GM21786 (cell line): ENCODE results near the gene TEKT3.

Source experiments
- ATAC-seq: cut with Tn5 transposase; IDR thresholded peaks from one replicate; pipeline ENCODE4 v1.9.1; 2021; ENCODE audit not compliant: unreplicated experiment

The TEKT3 gene

GRCh38 chr17:15341385-15341849 is at the start of gene TEKT3:
Gene TEKT3, minus strand, starts transcription at chr17:15341597. Its CDS starts 10,012 bp downstream, at chr17:15331585.
- ATAC-seq, result no peak

GRCh38 chr17:15388356-15389041 is 47.1 kb upstream of the TEKT3 start:
- ATAC-seq, result no peak

DNA sequence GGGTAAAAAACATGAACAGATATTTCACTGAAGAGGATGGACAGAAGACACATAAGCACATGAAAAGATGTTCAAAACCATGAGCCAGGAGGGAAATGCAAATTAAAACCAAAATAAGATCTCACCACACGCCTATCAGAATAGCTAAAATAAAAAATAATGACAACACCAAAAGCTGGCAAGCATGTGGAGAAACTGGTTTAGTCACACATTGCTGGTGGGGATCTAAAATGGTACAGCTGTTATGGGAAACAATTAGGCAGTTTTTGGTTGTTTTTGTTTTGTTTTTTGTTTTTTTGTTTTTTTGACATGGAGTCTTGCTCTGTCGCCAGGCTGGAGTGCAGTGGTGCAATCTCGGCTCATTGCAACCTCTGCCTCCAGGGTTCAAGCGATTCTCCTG is 44.7 kb upstream of the TEKT3 start:
- no peak for ATAC-seq

- no peak for ATAC-seq
These were observed 43.9 kb upstream of the TEKT3 start for GRCh38 chr17:15385305-15385704.

DNA sequence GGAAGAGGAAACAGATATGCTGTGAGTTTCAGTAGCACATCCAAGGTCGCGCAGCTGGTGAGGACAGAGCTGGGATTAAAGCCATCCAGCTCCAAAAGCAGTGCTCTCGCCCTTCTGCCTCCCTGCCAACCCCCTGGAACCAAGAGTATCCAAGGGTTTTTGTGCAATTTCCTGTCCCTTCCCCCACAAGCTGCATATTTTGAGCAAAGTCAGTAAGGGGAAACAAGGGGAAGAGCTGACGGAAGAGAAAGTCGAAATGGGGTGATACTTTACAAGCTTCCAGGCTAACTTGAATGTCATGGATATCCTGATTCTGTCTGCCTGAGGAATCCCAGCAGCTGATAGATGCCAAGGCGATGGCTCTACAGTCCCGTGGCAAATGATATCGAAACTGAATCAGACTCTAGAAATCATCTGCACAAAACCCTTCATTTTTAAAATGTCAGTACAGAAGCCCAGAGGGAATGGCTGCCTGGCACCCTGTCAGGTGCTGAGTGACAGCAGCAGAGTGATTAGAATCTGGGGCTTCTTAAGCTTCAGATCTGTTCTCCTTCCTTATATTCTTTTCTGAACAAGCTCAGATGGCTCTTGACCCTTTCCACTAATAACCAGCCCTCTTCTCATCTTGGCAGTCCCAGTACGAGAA is 42.9 kb upstream of the TEKT3 start:
- ATAC-seq, result no peak

DNA sequence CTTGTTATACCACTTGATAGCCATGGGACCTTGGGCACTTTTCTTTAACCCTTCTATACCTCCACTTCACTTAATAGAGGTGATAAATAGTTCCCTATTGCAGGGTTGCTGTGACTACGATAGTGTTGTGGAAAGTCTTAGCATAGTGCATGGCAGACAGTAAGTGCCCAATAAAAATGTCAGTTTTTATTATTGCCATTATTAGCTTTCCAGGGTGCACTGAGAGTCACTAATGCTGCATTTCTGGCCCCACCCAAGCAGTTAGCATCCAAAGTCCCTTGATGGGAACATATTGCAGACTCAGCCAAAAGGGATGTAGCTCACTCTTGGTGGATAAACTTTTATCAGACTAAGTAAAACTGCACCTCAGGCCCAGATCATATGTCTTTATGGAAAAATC is 41.5 kb upstream of the TEKT3 start:
- ATAC-seq, result no peak

- ATAC-seq, result no peak
These were observed 40.3 kb upstream of the TEKT3 start for GRCh38 chr17:15381707-15382106.

GRCh38 chr17:15380446-15380845 is 39.0 kb upstream of the TEKT3 start:
- ATAC-seq, result no peak

GRCh38 chr17:15379659-15380058 is 38.3 kb upstream of the TEKT3 start:
- ATAC-seq, result no peak

GRCh38 chr17:15378243-15378642 is 36.8 kb upstream of the TEKT3 start:
- no peak for ATAC-seq

DNA sequence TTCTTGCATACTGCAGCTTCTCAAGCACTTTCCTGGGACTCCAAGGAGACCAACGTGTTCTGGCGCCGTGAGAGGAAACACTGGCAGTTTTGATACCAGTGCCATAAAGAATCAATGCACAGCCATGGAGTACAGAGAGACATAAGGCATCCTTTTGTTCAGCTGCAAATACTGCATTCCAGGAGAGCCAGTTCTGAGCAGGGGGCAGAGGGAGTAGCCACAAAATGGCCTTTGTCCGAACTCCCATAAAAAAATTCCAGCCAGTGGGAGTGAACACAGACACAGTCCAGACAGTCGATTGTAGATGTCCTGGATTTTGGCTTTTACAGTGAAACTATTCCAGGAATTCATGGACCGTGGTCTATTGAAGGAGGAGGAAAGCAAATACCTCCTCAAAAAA is 36.2 kb upstream of the TEKT3 start:
- no peak for ATAC-seq

DNA sequence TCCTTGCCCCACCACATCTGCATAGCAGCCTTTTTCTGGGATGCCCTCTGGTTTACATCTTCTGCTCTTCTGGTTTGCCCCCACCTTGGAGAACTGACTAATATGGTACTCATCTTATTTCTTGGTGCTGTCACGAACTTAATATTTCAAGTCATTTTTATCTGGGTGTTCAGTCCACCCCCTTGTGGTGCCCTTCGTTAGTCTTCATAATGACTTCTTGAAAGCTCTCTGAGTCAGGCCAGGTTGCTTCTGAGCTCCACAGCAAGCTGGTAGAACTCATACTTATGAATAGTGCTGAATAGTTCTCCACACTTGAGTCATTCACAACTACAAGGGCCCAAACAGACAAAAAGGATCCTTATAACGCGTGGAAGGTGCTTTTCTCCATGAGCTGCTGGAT is 35.8 kb upstream of the TEKT3 start:
- ATAC-seq, result no peak

DNA sequence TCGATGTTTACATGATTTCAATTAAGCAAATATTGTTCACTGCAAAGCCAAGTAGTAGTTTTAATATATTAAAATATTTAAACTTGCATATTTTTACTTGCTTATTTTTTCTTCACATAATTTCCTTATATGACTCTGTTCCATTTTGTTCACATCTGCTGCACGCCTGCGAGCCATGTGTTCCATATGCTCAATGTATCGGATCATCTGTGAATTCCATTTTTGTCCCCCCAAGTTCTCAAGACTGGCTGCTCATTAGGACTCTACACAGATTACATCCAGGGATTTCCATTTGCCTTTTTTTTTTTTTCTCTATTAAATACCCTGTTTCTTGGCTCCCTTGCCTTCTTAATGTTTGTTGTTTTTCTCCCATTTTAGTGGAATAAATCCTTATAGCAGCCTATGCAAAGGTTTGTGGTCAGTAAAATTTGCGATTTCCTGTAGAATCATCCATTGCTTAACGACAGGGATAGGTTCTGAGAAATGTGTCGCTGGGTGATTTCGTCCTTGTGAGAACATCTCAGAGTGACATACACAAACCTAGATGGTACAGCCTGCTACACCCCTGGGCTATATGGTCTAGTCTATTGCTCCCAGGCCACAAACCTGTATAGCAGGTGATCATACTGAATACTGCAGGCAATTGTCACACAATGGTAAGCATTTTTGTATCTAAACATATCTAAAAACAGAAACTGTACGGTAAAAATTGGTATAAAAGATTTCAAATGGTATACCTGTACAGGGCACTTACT is 30.2 kb upstream of the TEKT3 start:
- ATAC-seq, result no peak

DNA sequence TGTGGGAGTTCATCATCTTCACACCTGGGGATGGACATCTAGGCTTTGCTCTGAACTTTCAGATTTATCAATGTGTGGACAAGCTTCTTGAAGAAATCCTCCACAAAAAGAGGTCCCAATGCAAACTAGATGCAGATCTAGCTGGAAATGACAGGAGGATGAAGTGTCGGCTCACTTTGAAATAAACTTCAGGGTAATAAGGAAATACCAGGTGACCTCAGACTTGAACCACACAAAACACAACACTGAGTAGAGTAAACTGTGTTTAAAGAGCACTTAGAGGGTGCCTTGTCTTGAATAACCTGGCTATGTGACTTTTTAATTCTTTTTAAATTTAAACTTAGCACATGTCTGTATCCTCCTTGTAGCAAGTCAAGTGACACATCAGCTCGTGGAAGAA is 27.2 kb upstream of the TEKT3 start:
- ATAC-seq, result no peak

DNA sequence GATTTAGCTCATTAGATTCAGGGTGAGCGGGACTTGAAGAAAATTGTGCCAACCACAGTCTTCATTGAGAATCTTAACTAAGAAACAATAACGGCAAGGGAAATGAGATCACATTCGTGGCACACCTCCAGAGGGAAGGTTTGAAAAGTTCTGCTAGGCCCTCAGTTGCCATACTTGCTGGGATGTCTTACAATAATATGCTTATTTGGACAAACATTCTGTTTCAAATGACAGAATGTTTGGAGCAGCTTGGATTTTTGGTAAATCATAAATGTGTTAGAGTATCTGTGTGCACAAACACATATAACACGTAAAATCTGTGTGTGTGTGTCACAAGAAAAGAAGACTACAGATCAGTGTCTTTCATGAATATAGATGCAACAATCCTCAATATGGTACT is 24.6 kb upstream of the TEKT3 start:
- no peak for ATAC-seq

GRCh38 chr17:15364615-15365014 is 23.2 kb upstream of the TEKT3 start:
- ATAC-seq, result no peak

DNA sequence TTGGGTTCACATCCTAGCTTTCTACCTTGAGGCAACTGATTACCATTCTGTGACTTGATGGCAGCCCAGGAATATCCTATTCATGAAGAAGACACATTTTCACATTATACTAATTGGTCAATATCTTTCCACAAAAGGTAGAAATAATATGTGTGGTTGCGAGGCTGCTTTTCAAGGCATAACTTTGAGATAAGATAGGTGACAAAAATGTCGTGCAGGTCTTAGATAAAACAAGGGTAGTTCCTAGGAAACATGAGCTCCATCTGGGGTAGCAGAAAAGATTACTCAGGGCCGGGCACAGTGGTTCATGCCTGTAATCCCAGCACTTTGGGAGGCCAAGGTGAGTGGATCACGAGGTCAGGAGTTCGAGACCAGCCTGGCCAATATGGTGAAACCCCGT is 22.3 kb upstream of the TEKT3 start:
- no peak for ATAC-seq

- ATAC-seq, result no peak
These were observed 20.2 kb upstream of the TEKT3 start for GRCh38 chr17:15361592-15361991.

DNA sequence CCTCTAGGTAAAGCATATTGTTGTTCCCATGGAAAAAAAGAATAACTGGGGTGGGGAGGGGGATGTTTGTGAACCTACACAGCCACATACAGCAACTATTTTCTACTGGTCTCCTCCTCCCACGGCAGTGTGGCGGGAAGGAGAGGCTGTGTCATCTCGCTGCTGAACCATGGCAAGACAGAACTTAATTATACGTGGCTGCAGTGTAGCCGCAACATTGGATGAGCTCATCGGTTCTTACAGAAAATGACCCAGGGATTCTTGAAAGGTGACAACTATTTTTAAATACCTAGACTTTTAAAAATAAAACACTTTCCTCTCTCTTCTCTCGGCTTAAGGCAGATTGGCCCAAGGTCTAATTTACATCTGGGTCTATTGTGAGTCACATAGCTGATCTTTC is 19.8 kb upstream of the TEKT3 start:
- no peak for ATAC-seq

GRCh38 chr17:15354256-15354655 is 12.9 kb upstream of the TEKT3 start:
- no peak for ATAC-seq

GRCh38 chr17:15351925-15352324 is 10.5 kb upstream of the TEKT3 start:
- no peak for ATAC-seq

- ATAC-seq, result no peak
These were observed 10.1 kb upstream of the TEKT3 start for GRCh38 chr17:15351478-15351840.
